Endometrial microvascular endothelial cells (primary cell): Measurements from ENCODE around the gene SLCO3A1. TPM values are rescaled to one million over a fixed set of nuclear protein-coding genes. Genes with fewer than 3 reads are reported as not detected.

Experiments used
- in situ Hi-C: cut with HindIII; loops from 2 replicates; pipeline ENCODE4 v1.10.0; 2017; ENCODE audit warnings: low sequenced_read_pairs, low pct_unique_long_range_greater_than_20kb; ENCODE audit errors: inconsistent ontology term
- total RNA-seq: library from RNA; depleted of rRNA; stranded (reverse); fragments of >200 nt; gene quantifications from one replicate; pipeline ENCODE4 v1.2.3, GENCODE V29; 2015; ENCODE audit errors: inconsistent ontology term

The SLCO3A1 gene
- total RNA-seq, 1 donor from 2014 or later: 2.0 TPM

- in situ Hi-C loops: no loop called here
These were observed 242.2 kb downstream of the SLCO3A1 start for GRCh38 chr15:92095693-92096092.

- in situ Hi-C loops: no loop called here
These were observed 244.1 kb downstream of the SLCO3A1 start for GRCh38 chr15:92097474-92098178.

- in situ Hi-C loops: no loop called here
These were observed 245.4 kb downstream of the SLCO3A1 start for GRCh38 chr15:92098869-92099268.

- in situ Hi-C loops: no loop called here
These were observed 246.8 kb downstream of the SLCO3A1 start for GRCh38 chr15:92100301-92100700.

- in situ Hi-C loops: no loop called here
These were observed 247.2 kb downstream of the SLCO3A1 start for GRCh38 chr15:92100751-92101150.

- in situ Hi-C loops: no loop called here
These were observed 248.3 kb downstream of the SLCO3A1 start for GRCh38 chr15:92101708-92102394.

GRCh38 chr15:92102395-92102755 is 248.9 kb downstream of the SLCO3A1 start:
- in situ Hi-C loops: no loop called here

GRCh38 chr15:92104072-92104471 is 250.6 kb downstream of the SLCO3A1 start:
- in situ Hi-C loops: no loop called here

GRCh38 chr15:92105611-92106010 is 252.1 kb downstream of the SLCO3A1 start:
- in situ Hi-C loops: no loop called here

- in situ Hi-C loops: no loop called here
These were observed 254.0 kb downstream of the SLCO3A1 start for GRCh38 chr15:92107510-92107909.

- in situ Hi-C loops: no loop called here
These were observed 255.8 kb downstream of the SLCO3A1 start for GRCh38 chr15:92109191-92109873.

- in situ Hi-C loops: no loop called here
These were observed 257.8 kb downstream of the SLCO3A1 start for GRCh38 chr15:92111291-92111690.

- in situ Hi-C loops: no loop called here
These were observed 258.2 kb downstream of the SLCO3A1 start for GRCh38 chr15:92111751-92112150.

GRCh38 chr15:92112180-92112579 is 258.7 kb downstream of the SLCO3A1 start:
- in situ Hi-C loops: no loop called here

- in situ Hi-C loops: no loop called here
These were observed 259.2 kb downstream of the SLCO3A1 start for GRCh38 chr15:92112711-92113110.

GRCh38 chr15:92113832-92114231 is 260.3 kb downstream of the SLCO3A1 start:
- in situ Hi-C loops: no loop called here

GRCh38 chr15:92115834-92116233 is 262.3 kb downstream of the SLCO3A1 start:
- in situ Hi-C loops: no loop called here

- in situ Hi-C loops: no loop called here
These were observed 262.8 kb downstream of the SLCO3A1 start for GRCh38 chr15:92116330-92116729.

GRCh38 chr15:92117261-92117731 is 263.8 kb downstream of the SLCO3A1 start:
- in situ Hi-C loops: no loop called here
